ENCODE data around the gene KCTD14.
"Not testable (repeated sequence)": the region's sequence is repeated elsewhere in the genome, so short reads cannot be mapped to it uniquely, and the experiment has no call there.

Gene KCTD14

DNA sequence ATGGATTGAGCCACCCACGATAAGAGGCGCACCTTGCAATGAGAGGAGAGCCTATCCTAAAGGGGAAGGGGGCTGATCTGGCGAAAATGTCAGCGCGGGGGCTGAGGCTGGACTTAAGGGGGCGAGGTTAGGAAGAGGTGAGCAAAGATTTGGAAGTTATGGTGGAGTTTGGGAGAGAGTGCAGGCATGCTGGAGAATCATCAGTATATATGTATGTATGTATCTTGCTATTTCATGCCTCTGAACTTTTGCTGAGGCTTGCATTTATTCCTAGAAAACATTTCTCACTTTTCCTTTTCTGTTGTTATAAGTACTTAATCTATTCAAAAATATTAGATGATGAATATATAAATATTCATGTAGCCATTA, 23.4 kb upstream of the KCTD14 start:
- DNase-seq (ENCODE audit: low read depth) = no peak

GRCh38 chr11:78045851-78046485, 22.9 kb upstream of the KCTD14 start:
- DNase-seq (ENCODE audit: low read depth) = peak; percentile 48

GRCh38 chr11:78044706-78045105, 21.6 kb upstream of the KCTD14 start:
- DNase-seq (ENCODE audit: low read depth) = no peak

DNA sequence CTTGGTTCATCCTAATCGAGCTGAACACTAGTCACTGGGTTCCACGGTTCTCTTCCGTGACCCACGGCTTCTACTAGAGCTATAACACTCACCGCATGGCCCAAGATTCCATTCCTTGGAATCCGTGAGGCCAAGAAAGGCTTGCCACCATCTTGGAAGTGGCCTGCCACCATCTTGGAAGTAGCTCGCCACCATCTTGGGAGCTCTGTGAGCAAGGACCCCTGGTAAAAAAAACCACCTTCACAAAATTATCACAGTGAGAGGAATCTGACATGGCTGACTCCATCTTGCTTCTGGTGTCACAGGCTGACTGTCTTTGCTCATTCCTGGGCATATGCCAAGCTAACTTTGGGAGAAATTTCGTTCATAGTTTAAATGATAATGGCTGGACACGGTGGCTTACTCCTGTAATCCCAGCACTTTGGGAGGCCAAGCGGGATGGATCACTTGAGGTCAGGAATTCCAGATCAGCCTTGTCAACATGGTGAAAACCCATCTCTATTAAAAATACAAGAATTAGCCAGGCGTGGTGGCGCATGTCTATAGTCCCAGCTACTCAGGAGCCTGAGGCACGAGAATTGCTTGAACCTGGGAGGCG, 18.9 kb upstream of the KCTD14 start:
- no peak for DNase-seq (ENCODE audit: low read depth)

DNA sequence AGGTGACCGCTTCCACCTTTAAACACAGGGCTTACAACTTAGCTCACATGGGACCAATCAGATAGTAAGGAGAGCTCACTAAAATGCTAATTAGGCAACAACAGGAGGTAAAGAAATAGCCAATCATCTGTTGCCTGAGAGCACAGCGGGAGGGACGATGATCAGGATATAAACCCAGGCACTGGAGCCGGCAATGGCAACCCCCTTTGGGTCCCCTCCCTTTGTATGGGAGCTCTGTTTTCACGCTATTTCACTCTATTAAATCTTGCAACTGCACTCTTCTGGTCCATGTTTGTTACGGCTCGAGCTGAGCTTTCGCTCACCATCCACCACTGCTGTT, 18.3 kb upstream of the KCTD14 start:
- DNase-seq (ENCODE audit: low read depth) = not testable (repeated sequence)

DNA sequence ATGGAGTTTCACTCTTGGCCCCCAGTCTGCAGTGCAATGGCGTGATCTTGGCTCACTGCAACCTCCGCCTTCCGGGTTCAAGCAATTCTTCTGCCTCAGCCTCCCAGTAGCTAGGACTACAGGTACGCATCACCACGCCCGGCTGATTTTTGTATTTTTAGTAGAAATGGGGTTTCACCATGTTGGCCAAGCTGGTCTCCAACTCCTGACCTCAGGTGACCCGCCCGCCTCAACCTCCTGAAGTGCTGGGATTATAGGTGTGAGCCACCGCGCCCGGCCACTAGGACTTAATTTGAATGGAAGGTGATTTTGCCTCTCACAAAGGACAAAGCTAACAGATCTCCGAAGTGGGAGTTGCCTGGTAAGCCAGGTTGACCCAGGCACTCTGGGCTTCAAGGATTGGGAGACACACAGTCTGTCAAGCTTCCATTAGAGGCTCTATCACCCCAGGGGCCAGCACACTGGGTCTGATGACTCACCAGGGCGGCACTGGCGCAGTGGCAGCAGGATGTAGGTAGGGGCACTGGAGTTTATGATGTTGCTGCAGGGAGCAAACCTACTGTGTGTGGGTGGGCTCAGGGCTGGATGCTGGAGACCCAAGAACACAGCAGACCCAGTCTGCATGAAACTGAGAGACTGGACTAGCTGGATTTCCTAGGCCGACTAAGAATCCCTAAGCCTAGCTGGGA, 17.8 kb upstream of the KCTD14 start:
- no peak for DNase-seq (ENCODE audit: low read depth)

- no peak for DNase-seq (ENCODE audit: low read depth)
Measured at GRCh38 chr11:78039919-78040671, 17.0 kb upstream of the KCTD14 start.

GRCh38 chr11:78039391-78039918, 16.4 kb upstream of the KCTD14 start:
- DNase-seq (ENCODE audit: low read depth) = no peak

DNA sequence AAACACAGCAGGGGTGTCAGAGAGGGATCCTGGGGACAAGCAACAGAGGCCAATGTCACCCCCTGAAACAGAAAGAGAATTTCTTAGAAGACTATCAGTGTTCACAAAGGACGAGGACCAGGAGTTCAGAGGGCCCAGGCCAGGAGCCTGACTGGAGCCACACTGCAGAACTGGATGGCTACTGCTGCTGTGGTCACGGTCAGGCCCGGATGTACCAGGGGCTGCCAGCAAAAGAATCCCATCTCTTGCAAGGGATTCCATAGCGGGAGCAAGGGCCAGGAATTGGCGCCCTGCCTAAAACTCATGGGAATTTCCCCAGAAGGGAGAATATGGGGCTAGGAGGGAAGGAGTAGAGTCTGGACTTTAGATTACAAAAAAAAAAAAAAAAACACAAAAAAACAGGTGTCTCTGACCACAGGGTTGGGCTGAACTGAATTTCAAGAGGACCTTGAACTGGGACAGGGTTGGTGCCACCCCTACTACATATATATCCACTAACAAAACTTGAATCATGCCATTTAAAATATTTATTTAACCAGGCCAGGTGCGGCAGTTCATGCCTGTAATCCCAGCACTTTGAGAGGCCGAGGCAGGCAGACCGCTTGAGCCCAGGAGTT, 15.7 kb upstream of the KCTD14 start:
- DNase-seq (ENCODE audit: low read depth) = no peak

- no peak for DNase-seq (ENCODE audit: low read depth)
Measured at GRCh38 chr11:78037825-78038620, 14.9 kb upstream of the KCTD14 start.

- no peak for DNase-seq (ENCODE audit: low read depth)
Measured at GRCh38 chr11:78037056-78037455, 14.0 kb upstream of the KCTD14 start.

- no peak for DNase-seq (ENCODE audit: low read depth)
Measured at GRCh38 chr11:78036313-78036712, 13.2 kb upstream of the KCTD14 start.

DNA sequence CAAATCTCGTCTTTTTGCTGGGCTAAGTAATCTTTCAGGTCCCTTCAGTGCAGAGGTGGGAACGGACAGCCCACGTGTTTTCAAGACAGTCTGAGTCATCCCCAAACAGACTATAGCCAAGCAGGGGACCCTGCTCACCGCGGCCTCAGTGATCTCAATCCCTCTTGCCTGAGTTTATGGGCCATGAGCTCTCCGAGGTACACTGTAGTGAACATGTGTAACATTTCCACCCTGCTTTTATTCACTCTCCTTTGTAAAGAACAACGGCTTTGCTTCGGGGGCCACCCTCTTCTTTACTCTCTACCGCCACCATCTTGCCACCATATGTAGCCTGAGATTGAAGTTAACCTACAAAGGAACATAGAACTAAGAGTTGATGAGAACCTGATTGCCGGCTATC, 11.5 kb upstream of the KCTD14 start:
- DNase-seq (ENCODE audit: low read depth) = no peak

- no peak for DNase-seq (ENCODE audit: low read depth)
Measured at GRCh38 chr11:78033040-78033439, 10.0 kb upstream of the KCTD14 start.

DNA sequence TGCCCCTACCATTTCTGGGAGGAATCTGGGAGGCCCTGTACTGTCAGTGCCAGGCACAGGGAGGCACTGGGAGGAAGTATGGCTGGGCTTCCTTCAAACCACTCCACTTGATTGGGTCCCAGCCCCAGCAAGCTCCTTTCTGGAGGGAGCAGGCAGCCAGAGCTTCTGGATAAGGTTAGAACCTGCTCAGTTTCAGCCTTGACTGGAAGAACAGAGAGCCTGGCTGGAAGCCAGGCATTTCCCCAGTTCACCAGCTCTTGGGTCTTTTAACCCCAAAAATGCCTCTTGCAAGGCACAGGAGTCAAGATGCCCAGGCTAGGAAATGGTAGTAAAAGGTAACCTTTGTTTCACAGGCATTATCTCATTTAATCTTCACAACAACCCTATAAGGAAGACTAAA, 9.0 kb upstream of the KCTD14 start:
- no peak for DNase-seq (ENCODE audit: low read depth)

DNA sequence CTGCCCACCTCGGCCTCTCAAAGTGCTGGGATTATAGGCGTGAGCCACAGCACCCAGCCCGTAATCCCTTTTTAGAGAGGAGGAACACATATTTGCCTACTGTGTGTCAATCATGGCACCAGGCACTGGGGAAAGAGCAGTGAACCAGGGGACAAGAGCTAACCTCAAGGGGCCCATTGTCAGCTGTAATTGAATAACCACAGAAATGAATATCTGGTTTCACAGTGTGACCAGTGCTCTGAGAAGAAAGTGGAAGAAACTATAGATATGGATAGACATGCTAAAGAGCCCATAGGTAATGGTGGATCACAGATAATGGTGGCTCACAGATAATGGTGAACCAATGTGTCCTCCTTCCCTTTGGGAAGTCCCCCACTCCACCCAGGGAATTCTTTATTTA, 8.6 kb upstream of the KCTD14 start:
- DNase-seq (ENCODE audit: low read depth) = no peak

DNA sequence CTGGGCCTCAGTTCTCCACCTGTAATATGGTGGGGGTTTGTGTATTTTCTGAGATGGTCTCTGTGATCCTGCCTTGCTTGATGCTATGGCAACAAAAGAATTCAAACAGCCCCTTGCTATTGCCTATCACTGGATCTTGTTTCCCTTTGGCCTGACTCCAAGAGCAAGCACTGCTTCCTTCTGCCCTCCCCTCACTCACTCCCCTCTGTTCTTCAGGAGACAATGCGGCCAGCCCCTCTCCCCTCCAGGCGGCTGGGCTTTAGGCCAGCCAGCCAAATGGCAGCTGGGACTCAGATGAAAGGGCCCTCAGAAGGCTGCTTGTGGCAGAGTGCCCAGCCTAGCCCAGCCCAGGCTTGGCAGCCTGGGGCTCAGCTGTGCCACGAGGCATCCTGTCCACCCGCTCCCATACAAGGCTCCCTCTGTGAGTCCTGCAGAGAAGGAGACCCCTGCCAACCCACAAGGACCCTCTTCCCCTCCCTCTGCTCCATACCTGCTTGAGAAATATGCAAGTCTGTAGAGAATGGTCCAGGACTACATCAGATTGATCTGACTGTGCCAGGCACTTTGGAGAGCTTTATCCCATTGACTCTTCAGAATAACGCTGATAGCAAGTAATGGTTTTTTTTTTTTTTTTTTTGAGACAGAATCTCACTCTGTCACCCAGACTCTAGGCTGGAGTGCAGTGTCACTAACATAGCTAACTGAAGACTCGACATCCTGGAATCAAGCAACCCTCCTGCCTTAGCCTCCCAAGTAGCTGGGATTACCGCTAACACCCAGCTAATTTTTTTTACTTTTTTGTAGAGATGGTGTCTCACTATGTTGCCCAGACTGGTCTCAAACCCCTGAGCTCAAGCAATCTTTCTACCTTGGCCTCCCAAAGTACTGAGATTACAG, 7.6 kb upstream of the KCTD14 start:
- DNase-seq (ENCODE audit: low read depth) = no peak

DNA sequence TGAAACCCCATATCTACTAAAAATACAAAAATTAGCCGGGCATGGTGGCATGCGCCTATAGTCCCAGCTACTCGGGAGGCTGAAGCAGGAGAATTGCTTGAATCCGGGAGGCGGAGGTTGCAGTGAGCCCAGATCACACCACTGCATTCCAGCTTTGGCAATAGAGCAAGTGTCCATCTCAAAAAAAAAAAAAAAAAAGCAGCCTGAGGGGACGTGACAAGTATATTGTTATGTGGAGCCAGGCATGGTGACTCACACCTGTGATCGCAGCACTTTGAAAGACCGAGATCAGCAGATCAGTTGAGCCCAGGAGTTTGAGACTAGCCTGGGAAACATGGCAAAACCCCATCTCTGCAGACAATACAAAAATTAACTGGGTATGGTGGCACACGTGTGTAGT, 5.3 kb upstream of the KCTD14 start:
- DNase-seq (ENCODE audit: low read depth) = not testable (repeated sequence)

DNA sequence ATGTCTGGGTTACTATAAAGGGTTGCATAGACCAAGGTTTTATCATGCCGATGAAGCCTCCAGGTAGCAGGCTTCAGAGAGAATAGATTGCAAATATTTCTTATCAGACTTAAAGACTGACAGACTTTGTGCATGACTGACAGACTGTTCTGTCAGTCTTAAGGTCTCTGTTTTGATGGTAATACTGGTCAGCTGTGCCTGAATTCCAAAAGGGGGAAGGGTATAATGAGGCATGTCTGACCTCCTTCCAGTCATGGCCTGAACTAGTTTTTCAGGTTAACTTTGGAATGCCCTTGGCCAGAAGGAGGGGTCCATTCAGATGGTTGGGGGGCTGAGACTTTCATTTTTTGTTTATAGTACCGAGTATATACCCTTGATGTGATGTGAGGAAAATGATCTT, 4.7 kb upstream of the KCTD14 start:
- no peak for DNase-seq (ENCODE audit: low read depth)

DNA sequence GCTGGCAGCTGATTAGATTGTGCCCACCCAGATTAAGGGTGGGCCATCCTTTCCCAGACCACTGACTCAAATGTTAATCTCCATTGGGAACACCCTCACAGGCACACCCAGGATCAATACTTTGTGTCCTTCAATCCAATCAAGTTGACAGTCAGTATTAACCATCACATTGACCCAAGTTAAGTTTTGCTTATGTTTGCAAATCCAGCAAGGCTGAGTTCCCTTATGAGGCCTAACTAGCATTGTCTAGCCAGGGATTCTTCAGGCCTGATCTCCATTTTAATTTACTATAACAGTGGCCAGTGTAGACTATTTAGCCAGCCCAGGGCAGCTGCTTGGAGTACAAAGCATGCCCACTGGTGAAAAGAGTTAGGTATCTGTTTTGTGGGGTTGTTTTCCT, 2.3 kb upstream of the KCTD14 start:
- no peak for DNase-seq (ENCODE audit: low read depth)

DNA sequence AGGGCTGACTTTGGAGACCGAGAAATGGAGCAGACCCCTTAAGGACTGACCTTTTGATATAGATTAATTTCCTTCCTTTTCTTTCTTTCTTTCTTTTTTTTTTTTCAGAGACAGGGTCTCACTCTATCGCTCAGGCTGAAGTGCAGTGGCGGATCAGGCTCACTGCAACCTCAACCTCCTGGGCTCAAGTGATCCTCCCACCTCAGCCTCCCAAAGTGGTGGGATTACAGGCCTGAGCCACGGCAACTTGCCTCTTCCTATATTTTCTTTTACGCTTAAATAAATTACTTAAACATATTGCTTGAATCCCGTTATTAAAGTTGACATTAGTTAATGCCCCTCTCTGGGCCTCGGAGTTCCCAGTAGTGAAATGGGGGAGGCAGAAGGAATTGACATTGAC, 350 bp upstream of the KCTD14 start:
- DNase-seq (ENCODE audit: low read depth) = no peak
